ENCODE data around the gene SLC8A3.

The SLC8A3 gene

DNA sequence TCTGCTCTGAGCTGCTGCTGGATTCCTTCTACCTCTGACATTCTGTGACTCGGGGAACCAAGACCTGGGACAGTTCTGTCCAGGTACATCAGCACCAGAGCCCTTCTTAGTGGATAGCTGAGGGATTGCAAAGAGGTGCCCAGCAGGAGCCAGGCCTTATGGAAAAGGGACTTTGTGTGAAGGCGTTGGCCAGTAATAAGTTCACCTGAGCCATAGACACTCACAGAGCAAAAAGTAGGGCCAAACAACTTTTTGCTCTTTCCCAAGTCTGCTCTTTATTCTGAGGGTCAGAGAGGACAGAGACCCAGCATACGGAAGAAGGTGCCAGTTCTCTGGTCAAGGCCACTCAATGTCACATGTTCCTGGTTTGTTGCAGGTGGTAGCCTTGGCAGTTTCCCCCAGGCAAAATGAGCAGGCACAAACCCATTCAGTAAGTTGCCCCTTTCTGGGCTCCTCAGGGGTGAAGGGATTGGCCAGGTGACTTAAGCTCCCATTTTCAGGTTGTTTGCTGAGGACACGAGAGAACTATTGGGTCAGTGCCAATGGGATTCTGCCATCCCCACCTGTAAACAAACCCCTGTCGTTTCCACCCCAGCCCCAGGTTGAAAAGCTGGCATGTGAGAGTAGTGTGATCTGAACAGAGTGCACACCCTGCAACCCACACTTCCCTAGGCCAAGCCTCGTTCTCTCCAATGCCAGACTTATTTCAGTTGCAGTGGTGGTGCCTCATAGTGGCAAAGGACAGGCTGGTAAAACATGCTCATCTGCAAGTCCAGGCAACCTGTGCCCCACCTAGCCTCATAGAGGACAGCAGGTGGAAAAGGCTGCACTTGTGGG is 159.2 kb downstream of the SLC8A3 start:
- DNase-seq (ENCODE audit: low read depth in 1 of 2, low spot score in 1 of 2), result no peak

DNA sequence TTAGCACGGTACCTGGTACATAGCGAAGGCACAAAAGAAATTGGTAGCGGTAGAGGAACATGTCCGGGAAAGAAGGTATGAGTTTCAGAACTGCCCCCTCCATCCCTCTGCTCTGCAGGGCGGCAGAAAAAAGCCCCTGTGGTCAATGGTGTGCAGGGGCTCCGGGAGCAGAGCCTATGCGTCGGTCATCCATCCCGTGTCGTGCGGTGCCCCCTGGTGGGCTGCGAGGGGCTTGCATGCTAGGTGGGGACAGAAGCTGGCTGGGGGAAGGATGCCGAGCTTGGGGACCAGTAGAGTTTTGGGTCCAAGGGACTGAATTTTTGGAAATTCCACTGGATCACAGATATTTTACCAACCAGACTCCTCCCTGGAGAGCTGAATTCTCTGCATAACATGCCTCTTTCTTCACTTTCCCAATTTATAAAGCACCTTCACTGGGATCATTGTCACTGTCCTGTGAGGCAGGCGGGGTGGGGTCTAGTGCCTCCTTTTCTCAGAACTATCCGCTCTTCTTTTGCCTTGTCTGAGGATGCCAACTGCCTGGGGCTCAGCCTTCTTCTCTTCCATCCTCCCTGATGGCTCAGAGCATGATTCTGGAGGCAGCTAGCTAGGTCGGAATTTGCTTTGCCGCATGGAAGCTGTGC is 160.8 kb downstream of the SLC8A3 start:
- DNase-seq (ENCODE audit: low read depth in 1 of 2, low spot score in 1 of 2), result peak in 1 of 2 donors; percentile 51

DNA sequence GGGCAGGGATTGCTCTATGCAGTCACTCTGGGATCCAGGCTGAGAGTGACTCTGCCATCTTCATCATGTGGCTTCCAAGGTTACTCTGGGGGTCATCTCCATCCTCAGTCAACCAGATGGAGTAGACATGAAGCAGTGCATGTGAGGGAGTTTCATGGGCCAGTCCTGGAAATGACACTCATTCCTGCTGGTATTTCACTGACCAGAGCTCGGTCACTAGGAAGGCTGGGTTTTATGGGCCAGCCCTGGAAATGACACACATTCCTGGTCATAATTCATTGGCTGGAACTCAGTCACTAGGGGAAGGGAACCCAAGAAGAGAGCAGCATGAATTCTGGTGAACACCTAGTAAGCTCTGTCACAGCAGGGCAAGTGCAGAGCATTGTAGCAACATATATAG is 164.9 kb downstream of the SLC8A3 start:
- DNase-seq (ENCODE audit: low read depth in 1 of 2, low spot score in 1 of 2), result no peak

DNA sequence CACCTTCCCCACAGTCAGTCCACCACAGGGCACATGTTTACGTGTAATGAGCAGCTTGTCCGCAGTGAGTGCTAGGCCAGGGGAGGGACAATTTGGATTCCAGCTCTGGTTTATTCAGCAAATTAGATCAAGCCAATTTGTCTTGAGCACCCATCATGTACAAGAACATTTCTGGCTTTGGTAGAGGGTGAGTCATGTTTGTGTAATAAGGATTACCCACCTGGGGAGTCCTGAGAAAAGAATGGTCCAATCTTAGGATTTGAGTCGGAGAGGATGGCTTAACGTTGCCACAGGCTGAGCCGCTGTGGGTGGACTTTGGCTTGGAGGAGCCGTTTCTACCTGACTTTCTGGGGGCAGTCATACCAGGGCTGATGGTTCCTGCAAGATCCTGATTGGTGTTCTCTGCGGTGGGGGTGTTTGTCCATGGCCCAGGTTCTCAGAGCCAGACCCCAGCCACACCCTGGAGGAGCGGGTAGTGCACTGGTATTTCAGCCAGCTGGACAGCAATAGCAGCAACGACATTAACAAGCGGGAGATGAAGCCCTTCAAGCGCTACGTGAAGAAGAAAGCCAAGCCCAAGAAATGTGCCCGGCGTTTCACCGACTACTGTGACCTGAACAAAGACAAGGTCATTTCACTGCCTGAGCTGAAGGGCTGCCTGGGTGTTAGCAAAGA is 165.8 kb downstream of the SLC8A3 start:
- DNase-seq (ENCODE audit: low read depth in 1 of 2, low spot score in 1 of 2), result no peak

DNA sequence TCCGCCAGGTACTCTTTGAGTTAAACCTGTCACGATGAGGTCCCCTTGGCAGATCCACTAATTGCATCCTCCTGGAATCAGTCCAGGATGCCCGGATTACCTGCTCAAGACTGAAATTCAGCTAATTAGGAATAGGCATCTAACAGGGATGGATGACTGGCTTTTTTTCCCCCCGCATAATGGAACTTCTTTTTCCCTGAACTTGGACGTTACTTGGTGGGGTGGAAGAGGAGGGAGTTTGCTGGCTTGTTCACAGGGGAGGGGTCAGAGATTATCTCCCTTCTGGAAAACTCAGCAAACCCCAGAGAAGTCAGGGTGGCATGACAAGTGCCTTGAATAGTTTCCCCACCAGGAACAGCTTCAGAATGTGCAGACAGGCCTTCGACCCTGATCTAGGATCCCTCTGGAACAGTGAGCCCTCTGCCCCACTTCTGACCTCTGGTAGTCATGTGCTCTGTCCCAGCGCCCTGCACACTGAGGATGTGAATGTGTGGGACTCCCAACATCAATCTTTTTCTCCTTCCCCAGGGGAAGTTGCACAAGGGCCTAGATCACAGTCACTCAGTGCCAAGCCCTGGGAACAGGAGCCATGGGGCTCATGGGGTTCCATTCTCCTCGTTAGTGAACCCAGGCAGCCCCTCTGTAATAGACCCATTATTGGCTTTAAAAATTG is 167.1 kb downstream of the SLC8A3 start:
- DNase-seq (ENCODE audit: low read depth in 1 of 2, low spot score in 1 of 2), result no peak

DNA sequence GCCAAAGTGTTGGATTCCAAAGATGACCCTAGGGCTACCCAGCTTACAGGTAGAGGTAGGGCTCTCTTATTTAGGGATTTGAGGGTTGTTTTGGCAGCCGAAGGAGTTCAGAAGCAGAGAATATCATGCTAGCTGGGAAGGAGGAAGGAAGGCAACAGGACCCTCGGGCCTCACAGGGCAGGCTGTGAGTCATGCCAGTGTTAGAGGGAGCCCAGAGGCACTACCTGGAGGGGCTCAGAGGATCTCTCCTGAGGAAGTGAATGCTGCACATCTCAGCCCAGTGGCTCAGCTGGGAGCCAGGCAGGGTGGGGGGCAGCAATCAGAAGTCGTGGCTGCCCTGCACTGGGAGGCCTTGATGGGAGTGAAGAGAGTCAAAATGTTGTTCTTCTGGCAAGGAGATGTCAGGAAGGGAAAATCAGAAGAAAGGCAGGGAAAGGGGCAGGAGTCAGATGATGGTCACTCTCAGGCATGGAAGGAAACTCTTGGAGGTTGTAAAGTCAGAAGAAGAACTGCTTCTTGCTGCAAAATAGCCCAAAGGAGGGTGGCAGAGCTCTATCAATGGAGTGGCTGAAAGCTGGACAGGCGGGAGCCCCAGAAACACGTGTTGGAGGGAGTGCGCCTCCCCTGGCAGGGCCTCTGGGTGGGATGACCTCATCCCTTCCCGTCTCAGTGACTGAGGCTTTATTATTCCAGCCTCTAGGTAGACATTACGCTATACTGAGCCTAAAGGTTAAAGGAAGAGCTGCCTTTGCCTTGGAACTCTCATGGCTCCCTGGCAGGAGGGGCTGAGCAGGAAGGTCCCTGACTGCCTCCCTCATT is 168.2 kb downstream of the SLC8A3 start:
- no peak for DNase-seq (ENCODE audit: low read depth in 1 of 2, low spot score in 1 of 2)

DNA sequence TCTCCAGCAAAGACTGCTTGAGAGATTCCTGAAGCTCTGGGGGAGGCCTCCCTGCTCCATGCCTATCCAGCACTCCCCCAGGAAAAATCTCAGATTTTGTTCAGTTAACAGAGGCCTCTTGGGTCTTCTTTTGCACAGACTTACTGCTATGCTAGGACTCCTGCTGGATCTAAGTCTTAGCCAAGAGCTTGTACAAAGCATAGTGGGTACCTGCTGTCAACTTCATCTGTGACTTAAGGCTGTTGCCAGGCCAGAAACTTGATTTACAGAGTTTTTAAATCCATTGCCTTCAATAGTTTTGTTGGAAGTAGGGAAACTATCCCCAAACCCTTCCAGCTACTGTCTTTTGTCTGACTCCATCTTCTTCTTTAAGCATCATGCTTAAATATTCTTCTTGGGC is 169.1 kb downstream of the SLC8A3 start:
- no peak for DNase-seq (ENCODE audit: low read depth in 1 of 2, low spot score in 1 of 2)

DNA sequence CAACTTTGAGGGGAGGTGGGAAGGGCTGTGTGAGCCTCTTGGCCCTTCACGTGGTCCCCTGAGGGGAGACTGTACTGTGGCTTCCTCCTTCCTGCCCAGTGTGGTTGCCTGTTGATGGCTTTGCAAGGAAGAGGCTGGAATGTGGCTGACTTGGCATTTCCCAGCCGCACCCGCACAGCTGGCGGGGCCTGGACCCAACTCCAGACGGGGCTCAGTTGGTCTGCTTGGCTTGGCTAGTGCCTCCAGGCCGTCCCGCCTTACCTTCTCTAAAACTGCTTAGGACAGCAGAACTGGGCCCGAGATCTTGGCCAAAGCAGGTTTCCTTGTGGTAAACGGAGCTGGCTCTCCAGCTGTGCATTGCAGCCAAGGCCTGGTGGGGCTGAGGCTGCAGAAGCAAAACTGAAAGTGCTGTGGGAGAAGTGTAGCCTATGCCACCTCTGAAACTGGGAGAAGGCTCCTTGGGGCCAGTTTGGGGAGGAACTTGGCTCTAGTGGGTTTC is 170.0 kb downstream of the SLC8A3 start:
- no peak for DNase-seq (ENCODE audit: low read depth in 1 of 2, low spot score in 1 of 2)

DNA sequence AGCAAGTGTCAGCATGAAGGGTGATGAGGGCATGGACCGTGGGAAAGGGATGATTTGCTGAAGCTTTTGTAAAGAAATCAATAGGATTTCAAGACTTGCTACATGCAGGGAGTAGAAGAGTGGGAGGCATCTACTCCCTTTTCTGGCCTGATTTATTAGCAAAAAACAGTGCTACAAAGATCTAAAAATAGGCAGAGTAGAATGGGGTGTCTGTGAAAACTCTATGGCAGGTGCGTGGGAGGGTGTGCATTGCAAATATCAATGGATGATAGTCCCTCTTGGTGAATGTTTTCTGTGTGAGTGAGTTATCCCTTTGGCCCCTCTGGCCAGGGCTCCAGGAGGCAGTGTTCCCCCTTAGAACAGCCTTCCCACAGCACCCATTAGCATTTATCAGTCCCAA is 170.5 kb downstream of the SLC8A3 start:
- no peak for DNase-seq (ENCODE audit: low read depth in 1 of 2, low spot score in 1 of 2)

DNA sequence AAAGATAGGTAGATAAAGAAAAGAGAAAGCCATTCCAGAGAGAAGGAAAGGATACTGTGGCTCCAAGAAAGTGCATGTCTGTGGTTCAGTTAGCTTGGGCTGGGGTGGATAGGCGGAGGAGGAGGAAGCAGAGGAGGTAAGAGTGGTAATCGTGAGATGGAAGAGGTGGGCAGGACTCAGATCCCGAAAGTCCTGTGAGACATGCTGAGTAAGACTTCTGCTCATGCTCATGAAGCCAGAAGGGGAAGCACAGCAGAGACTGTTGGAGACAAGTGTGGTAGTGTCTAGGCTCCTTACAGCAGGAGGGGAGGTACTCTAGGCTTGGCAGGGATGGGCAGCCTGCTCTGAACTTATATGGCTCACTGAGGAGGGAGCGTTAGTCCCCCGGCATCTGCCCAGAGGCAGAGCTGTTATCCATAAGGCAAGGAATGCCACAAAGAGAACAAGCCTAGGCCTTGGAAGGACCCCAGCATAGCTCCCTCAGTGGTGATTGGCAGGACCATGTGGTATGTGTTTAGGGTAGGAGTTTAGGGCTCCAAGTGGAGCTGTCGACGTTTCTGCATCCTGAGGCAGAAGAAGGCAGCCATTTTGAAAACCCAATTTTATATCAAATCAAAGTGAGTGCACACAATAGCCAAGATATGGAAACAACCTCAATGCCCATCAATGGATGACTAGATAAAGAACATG is 174.2 kb downstream of the SLC8A3 start:
- DNase-seq (ENCODE audit: low read depth in 1 of 2, low spot score in 1 of 2), result no peak

DNA sequence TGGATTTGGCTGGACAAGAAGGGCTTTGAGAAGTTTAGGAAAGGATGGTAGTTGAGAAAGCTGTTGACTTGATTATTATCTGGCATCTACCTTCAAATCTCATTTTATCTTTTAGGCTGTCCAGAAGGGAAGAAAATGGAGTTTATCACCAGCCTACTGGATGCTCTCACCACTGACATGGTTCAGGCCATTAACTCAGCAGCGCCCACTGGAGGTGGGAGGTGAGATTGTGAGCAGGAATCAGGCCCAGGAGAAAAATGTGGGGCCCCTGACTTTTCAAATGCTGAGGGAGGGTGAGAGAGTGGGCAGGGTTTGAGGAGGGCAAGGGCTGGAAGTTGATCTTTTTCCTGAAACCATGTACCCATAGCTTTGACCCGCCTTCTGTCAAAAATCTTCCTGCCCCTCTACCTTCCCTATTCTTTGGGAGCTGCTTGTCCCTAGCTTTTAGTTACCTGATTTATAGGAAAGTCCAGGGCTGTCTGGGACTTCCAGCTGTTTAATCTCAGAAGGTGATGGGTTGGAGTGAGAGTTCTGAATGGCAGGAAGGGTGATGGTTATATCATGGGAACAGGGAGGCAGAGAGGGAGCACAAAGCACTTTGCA is 175.4 kb downstream of the SLC8A3 start:
- DNase-seq (ENCODE audit: low read depth in 1 of 2, low spot score in 1 of 2), result no peak

DNA sequence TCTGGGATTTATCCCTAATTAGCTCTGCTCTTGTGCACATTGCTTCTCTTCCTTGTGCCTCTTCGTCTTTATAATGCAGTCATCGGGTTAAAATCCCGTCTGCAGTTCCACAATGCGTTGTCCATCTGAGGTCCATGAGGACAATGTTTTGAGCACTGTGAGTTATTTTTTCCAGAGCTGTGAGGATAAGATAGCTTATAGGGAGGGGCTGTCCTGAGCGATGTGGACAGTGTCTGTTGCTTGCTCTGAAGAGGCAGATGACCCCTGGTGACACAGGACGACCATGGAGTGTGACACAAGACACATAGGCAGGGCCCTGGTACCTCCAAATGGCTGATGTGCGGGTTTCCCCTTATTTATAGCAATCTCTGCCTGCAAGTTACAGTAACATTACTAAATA is 177.0 kb downstream of the SLC8A3 start:
- DNase-seq (ENCODE audit: low read depth in 1 of 2, low spot score in 1 of 2), result no peak

DNA sequence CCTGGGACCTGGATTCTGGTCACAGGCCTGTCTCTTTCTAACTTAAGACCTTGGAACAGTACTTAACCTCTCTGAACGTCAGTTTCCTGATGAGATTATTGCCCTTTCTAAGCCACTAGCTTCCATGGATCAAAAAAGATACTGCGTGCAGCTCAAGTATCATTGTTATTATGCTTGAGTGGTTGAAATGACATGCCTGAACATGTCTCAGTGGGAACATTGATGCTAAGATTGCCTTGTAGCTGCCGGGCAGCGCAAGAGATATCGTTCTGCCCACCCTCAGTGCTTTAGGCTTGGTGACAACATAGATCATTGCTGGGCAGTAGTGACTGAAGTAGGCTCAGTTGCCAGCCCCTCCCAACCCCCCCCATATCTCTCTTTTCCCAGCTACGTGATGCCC is 177.7 kb downstream of the SLC8A3 start:
- no peak for DNase-seq (ENCODE audit: low read depth in 1 of 2, low spot score in 1 of 2)

DNA sequence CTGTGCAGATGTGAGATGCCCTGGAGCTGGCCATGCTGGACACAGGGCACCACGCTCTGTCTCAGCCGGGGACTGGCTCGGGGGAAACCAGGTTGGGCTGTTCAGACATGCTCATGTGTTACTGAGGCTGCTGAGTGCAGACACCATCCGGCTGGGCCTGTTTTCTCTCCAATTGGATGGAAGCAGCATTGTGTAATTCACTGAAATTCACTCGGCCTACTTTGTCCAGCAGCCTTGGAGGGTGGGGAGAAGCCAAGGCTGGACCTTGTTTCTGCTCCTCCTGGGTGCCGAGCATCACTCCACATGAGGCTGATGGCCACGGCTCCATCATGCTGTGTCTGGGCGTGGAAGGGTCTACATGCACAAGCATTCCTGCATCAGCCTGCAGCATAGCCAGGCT is 178.8 kb downstream of the SLC8A3 start:
- DNase-seq (ENCODE audit: low read depth in 1 of 2, low spot score in 1 of 2), result no peak

DNA sequence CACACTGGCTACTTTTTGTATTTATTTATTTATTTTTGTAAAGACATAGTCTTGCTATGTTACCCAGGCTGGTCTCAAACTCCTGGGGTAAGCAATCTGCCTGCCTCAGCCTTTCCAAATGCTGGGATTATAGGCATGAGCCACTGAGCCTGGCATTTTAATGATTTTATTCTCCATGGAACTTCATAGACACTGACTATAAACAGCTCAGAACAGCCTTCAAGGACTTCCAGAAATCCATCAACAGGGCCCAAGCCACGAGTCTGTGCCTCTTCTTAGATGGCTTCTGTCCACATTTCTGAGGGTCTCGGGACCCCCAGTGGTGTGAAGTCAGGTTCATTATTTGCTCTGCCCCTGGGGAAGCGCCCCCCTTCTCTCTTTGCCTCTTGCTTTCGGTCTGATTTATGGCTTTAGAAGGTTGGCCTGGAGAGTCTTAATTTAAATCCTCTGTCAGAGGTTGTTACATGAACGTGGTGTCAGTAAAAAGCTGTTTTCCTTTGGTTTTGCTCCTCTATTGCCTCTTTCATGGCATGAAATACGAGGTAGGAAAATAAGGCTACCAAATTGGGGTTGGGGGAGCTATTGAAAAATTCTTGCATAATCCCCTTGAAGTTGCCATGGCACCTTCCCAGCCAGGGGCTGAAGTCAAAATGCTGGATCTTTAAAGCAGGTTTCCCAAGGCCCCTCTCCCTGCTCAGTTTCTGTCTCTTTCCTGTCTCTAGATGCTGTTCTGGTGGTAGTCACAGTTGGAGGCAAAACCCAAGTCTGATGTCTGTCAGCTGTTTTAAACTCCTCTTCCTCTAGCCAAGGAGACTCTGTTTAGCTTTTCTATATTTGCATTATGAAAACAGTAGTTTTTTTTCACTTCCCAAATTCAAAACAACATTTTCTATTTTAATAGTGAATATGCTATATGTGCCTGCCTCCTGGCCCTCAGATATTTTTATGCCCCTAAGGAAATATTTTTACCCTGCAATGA is 180.2 kb downstream of the SLC8A3 start:
- no peak for DNase-seq (ENCODE audit: low read depth in 1 of 2, low spot score in 1 of 2)

DNA sequence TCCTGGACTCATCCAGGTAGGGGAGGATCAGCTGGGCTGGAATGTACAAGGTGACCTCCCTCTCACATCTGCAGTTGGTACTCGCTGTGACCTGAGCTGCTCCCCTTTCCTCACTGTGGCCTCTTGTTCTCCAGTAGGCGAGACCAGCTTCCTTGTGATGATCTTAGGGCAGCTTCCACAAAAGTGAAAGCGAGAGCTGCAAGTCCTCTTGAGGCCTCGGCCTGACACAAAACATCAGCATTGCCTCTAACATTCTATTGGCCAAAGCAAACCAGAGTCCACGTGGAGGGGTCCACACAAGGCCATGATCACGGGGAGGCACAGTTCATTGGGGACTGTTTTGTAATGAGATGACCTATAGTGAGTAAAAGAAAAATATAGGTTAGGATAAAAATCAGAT is 182.1 kb downstream of the SLC8A3 start:
- DNase-seq (ENCODE audit: low read depth in 1 of 2, low spot score in 1 of 2), result no peak

DNA sequence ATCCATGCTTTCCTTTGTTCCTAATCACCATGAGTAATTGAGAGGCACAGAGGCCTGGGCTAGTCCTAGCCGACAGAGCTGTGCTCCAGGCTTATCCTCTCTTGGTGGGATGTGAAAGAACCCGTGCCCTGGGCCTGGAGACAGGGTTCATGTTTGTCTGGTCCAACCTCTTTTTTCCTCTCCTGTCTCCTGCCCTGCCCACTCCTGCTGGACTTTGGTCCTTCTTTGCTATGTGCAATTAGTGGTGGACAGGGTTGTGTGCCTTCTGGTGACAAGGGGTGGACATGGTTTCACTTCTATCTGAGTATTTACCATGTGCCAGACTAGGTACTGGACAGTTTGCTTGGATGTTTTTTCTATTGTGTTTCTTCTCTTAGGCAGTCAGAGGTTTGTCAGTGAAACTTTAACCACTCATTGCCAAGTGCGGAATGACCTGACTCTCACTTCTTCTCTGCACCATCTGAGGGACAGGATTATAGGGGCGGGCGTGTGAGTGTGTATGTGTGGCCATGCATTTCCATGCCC is 183.4 kb downstream of the SLC8A3 start:
- no peak for DNase-seq (ENCODE audit: low read depth in 1 of 2, low spot score in 1 of 2)

DNA sequence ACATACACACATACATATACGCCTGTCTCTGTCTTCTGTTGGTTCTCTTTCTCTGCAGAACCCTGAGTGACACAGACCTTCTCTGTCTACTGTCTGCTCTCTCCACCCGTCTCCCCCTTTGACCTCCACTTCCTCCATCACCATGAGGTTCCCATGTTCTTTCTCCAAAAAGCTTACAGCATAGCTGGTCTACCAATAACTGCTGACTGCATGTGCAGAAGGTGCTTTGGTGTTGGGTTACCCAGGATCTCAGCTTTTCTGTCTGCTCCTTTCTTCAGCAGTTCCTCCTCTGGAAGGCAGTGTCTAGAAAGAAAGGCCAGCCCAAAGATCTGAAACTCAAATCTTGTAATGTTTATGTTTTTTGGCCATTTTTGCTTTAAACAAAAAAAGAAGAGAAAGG is 184.0 kb downstream of the SLC8A3 start:
- no peak for DNase-seq (ENCODE audit: low read depth in 1 of 2, low spot score in 1 of 2)

Data from stimulated activated CD4-positive, alpha-beta T cell treated with anti-CD3 and anti-CD28 coated beads, Interleukin-15, amount 100 ng/mL, for 1 hour (primary cell).